HEK293 (cell line): ENCODE data around the gene TNNC2.

Source experiments
- ZBTB8A ChIP-seq: fragments of 450-650 bp; formaldehyde crosslinking; IDR thresholded peaks from 2 replicates; pipeline ENCODE4 v1.5.1; 2016; ENCODE audit warnings: missing biosample characterization, missing genetic modification characterization
- ZNF138 ChIP-seq: fragments of 450-650 bp; formaldehyde crosslinking; IDR thresholded peaks from 2 replicates; pipeline ENCODE4 v1.5.1; 2016; ENCODE audit warnings: missing biosample characterization, missing genetic modification characterization, borderline replicate concordance
- TF ChIP-seq, protein P1 (sequence below): fragments of 450-650 bp; formaldehyde crosslinking; IDR thresholded peaks from 2 replicates; pipeline ENCODE4 v1.5.1; 2016; ENCODE audit warnings: missing biosample characterization, missing genetic modification characterization

DNA sequence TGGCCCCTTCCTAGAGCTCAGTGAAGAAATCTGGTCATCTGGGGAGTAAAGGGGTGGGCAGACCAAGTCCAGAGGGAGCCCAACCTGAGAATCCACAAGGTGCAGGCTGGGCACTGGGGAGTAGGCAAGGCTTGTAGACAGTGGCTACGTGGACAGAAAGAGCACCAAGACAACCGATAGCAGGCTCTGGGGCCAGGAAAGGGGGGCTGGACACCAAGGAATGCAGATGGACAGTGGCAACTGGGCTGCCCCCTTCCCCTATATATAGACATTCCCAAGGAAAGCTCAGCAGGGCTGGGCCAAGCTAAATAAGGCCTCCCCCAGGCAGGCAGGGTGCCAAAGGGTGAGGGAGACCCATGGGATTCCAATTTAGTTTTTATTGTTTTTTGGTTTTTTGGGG lies 1.5 kb upstream of the TNNC2 start:
- TF ChIP-seq, protein P1, sequence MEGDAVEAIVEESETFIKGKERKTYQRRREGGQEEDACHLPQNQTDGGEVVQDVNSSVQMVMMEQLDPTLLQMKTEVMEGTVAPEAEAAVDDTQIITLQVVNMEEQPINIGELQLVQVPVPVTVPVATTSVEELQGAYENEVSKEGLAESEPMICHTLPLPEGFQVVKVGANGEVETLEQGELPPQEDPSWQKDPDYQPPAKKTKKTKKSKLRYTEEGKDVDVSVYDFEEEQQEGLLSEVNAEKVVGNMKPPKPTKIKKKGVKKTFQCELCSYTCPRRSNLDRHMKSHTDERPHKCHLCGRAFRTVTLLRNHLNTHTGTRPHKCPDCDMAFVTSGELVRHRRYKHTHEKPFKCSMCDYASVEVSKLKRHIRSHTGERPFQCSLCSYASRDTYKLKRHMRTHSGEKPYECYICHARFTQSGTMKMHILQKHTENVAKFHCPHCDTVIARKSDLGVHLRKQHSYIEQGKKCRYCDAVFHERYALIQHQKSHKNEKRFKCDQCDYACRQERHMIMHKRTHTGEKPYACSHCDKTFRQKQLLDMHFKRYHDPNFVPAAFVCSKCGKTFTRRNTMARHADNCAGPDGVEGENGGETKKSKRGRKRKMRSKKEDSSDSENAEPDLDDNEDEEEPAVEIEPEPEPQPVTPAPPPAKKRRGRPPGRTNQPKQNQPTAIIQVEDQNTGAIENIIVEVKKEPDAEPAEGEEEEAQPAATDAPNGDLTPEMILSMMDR (tag by site-specific recombination) = no peak
- TF ChIP-seq ZBTB8A = no peak
- no peak for TF ChIP-seq ZNF138
